ENCODE data around the gene MAPKBP1. TPM values are rescaled to one million over a fixed set of nuclear protein-coding genes. Genes with fewer than 3 reads are reported as not detected.

Gene MAPKBP1
- total RNA-seq, 1 donor from 2014 or later: 14.4 TPM

DNA sequence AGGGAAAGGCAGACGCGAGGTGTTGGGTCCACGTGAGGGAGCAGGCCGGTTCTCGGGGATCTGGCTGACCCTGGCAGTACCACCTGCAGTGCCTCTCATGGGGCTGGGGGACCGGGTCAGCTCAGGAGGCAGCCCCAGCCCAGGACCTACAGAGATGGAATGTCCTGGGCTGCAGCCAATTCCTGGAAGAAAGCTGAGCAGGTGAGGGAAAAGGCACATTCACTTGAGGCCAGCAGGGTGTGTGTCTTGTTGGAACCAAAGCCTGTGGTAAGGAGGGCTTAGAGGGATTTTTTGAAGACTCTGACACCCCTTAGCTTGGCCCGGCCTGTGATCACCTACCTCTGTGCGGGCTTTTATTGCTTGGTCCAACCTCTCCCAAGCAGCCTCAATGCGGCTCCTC, 80.2 kb downstream of the MAPKBP1 start:
- no peak for ATAC-seq
- intact Hi-C loops (cut with DNase I): no loop called here
- no peak for DNase-seq (ENCODE audit: missing footprints)

- DNase-seq (ENCODE audit: missing footprints): no peak
- no peak for ATAC-seq
- intact Hi-C loops (cut with DNase I): no loop called here
Observed at GRCh38 chr15:41855261-41855961, 81.1 kb downstream of the MAPKBP1 start.

GRCh38 chr15:41856262-41856661, 82.0 kb downstream of the MAPKBP1 start:
- no peak for ATAC-seq
- DNase-seq (ENCODE audit: missing footprints): no peak
- intact Hi-C loops (cut with DNase I): no loop called here

GRCh38 chr15:41856716-41857115, 82.4 kb downstream of the MAPKBP1 start:
- no peak for DNase-seq (ENCODE audit: missing footprints)
- intact Hi-C loops (cut with DNase I): no loop called here

GRCh38 chr15:41857316-41857715, 83.0 kb downstream of the MAPKBP1 start:
- intact Hi-C loops (cut with DNase I): no loop called here
- DNase-seq (ENCODE audit: missing footprints) (no peak), ATAC-seq (no peak)

More at GRCh38 chr15:41856716-41857115, 82.4 kb downstream of the MAPKBP1 start:
- ATAC-seq: no peak

DNA sequence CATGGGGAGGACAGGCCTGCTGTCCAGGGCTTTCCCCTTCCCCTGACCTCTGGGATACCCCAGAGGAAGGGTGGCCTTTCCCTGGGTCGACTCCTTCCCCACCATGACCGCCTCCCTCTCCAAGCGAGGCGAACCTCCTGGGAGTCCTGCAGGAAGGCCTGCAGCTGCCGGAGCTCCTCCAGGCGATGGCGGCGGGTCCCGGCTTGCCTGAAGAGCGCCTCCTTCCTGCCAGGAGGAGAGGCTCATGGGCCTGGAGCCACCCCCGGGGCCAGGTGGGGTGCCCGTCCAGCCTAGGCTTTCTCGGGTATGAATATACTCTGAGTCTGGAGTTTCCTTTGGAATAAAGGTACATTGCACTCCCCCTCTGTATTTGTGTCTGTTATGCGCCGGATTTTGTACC, 84.5 kb downstream of the MAPKBP1 start:
- intact Hi-C loops (cut with DNase I): no loop called here
- DNase-seq (ENCODE audit: missing footprints) (no peak), ATAC-seq (no peak)

DNA sequence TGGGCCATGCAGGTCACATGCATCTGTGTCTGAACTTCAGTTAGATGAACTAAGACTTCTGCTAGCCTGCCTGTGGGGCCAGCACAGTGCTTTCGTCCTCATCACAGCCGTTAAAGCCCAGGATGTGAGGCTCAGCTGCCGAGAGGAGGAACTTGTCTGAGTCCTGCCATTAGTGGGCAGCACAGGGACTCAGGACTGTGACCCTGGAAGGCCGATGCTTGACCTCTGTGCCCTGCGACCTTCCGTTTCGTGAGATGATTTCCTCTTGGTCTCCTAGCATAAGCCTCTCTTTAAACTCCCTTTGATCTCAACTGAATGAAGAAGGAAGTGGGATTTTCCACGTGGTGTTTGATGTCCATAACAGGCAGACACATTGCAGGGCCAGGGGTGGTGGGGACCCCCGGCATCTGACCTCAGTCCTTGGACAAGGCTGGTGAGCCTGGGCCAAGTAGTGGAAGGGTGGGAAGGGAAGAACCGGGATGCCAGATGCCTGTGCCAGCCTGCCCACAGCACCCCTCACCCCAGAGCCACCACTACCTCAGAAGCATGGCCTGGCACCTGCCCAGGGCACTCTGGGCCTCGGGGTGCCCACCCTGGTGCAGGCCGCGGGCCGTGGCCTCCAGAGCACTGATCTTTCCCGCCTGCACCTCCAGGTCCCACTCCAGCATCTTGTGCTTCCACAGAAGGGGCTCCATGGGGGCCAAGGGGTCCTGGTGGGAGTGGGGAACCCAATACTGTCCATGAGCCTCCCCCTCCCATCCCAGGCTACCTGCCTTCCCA, 86.0 kb downstream of the MAPKBP1 start:
- ATAC-seq: no peak

DNA sequence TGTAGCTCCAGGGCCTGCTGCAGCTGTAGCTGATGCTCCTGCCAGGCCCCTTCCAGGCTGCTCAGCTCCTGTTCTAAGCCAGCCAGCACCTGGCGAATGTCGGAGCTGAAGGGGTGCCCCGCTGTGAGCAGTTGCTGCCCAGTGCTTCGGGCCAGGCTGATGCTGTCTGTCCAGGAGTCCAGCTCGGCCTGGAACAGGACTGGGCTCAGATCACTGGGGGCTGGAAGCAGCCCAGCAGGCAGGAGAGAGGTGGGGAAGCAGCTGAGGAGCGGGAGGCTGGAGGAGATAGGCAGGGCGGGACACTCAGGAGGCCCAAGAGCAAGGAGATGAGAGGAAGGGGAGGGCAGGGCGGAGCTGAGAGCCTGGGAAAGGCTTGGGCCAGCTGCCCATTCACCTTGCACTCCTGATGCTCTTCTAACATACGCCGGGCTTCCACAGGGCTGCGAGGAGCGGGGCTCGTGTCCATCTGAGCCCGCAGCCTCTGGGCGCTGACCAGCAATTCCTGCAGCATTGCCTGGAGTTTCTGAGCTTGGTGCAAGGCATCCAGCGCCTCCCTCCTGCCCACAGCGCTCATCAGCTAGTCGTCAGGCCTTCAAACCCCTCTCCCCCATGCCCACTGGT, 87.6 kb downstream of the MAPKBP1 start:
- ATAC-seq: no peak
- intact Hi-C loops (cut with DNase I): no loop called here

More for the DNA sequence above, 86.0 kb downstream of the MAPKBP1 start:
- no peak for DNase-seq (ENCODE audit: missing footprints)
- intact Hi-C loops (cut with DNase I): no loop called here

DNA sequence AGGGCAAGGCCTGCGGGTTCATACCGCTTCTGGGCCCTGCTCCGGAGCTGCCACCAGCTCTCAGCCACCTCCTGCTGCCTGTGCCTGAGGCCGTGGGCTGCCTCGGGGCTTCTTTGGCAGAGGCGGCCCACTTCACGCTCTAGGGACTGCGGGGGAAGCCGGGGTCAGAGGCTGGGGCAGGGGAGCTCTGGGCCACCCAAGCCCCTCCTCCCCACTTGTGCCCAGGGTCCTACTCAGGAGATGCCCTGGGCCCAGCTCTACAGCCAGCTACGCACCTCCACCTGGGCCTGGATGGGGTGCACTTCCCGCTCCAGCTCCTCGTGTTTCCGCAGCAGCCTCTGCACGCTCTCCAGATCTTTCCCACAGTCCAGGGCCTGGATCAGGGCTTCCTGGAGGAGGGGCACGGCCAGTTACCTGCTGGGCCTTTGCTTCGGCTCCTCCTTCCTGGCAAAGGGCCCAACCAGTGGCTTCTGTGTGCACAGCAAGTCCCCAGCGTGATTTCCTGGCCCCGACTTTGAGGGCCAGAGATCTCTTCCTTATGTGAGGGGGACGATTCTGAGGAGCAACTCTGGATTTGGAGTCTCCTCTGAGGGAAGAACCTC, 88.3 kb downstream of the MAPKBP1 start:
- intact Hi-C loops (cut with DNase I): no loop called here
- DNase-seq (ENCODE audit: missing footprints) (no peak), ATAC-seq (no peak)

More for the DNA sequence above, 87.6 kb downstream of the MAPKBP1 start:
- no peak for DNase-seq (ENCODE audit: missing footprints)

DNA sequence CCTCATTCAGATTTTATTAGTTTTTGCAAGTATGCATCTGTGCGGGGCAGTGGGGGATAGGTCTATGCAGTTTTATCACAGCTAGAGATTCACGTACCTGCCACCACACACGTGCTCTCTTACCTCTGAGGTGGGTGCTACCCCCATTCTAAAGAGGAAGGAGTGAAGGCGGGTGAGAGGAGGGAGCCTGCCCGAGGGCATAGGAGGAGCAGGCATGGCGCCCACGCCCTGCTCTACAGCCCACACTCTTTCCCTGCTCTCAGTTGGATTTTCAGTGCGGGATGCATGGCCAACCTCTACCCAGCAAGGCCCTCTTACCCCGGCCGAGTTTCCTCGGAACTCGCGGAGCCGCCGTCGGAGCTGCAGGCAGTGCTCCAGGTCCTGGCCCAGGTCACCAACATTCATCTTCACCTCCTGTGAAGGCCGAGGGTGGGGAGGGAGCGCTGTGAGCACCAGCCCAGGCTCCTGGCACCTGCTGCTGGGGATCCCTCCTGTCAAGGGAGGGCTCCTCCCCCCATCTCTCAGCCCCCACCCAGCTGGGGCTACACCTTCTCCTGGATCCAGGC, 91.3 kb downstream of the MAPKBP1 start:
- DNase-seq (ENCODE audit: missing footprints) (peak; percentile 43), ATAC-seq (no peak)
- intact Hi-C loops (cut with DNase I): no loop called here

DNA sequence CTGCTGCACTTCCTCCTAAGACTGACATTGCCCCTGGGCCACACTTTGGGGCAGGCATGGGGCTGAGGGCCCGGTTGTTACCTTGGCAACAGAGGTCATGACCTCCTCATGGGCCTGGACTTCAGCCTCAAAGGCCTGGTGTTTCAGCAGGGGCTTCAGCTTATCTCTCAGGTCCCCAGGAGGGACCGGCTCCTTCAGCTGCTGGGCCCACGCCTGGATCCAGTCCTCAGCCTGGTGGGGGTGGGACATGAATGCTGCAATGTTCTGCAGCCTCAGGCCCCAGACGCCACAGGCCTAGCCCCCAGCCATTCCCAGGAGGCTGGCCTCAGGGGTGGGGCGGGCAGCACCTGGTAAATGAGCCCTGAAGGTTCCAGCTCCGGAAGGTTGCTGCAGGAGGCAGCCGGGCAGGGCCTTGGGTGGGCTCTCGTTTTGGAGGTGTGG, 92.0 kb downstream of the MAPKBP1 start:
- ATAC-seq: no peak
- peak; percentile 45 for DNase-seq (ENCODE audit: missing footprints)
- intact Hi-C loops (cut with DNase I): no loop called here

GRCh38 chr15:41866872-41867579, 92.7 kb downstream of the MAPKBP1 start:
- ATAC-seq: no peak
- intact Hi-C loops (cut with DNase I): no loop called here
- DNase-seq (ENCODE audit: missing footprints): no peak

- DNase-seq (ENCODE audit: missing footprints): peak; percentile 62
- no peak for ATAC-seq
- intact Hi-C loops (cut with DNase I): no loop called here
Observed at GRCh38 chr15:41868321-41868720, 94.0 kb downstream of the MAPKBP1 start.

- DNase-seq (ENCODE audit: missing footprints): no peak
- no peak for ATAC-seq
- intact Hi-C loops (cut with DNase I): no loop called here
Observed at GRCh38 chr15:41869770-41870688, 95.7 kb downstream of the MAPKBP1 start.

GRCh38 chr15:41870689-41871081, 96.4 kb downstream of the MAPKBP1 start:
- ATAC-seq (peak; percentile 76), DNase-seq (ENCODE audit: missing footprints) (no peak)
- intact Hi-C loops (cut with DNase I): no loop called here

DNA sequence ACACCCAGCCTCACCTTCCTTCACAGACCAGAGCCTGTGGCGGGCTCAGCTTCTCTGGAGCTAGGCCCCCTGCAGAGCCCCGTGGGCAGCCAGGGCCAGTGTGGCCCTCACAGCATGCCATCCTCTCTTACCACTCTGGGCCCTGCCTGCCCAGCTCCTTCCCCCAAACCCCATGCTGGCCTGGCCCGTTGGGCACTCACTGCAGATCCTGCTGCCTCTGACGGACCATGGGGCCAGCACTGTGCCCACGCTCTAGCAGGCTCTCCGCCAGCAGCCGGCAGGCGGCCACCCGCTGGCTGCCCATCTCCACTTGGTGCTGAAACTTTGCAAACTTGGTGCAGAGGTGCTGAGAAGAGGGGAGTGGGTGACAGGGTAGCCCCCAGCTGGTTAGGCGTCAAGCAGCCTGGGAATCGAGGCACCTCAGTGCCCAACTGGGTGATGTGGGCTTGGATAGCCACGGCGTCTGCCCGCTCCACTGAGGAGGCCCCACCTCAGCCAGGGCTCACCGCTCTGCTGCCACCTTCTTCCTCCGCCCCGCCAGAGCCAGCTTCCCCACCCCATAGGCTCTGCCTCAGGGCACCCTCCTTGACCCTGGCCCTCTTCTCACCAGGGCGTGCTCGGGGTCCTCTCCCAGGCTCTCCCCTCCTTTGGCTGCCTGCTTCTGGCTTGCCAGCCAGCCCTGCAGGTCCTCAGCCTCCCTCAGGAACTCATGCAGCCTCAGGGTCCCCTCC, 97.1 kb downstream of the MAPKBP1 start:
- intact Hi-C loops (cut with DNase I): no loop called here
- ATAC-seq: peak; percentile 14
- DNase-seq (ENCODE audit: missing footprints): no peak
